DOHH2 (cell line): Measurements from ENCODE around the gene MRPL53.
A peak's percentile ranks its signal among the peaks of the same experiment; 100 is the strongest.

Experiments used
- EZH2phosphoT487 ChIP-seq: fragments of 200-600 bp; sonication (generic); IDR thresholded peaks from 2 replicates; pipeline ENCODE4 v1.6.1; 2017; ENCODE audit warnings: borderline replicate concordance, mild to moderate bottlenecking, antibody characterized with exemption, low read length, moderate library complexity, mixed read lengths
- TF ChIP-seq, protein P1 (sequence below): fragments of 200-600 bp; sonication (generic); IDR thresholded peaks from one replicate; pipeline ENCODE4 v1.5.1; 2014; ENCODE audit warnings: antibody characterized with exemption, mild to moderate bottlenecking, low read depth, low read length; ENCODE audit not compliant: poor library complexity, severe bottlenecking

DNA sequence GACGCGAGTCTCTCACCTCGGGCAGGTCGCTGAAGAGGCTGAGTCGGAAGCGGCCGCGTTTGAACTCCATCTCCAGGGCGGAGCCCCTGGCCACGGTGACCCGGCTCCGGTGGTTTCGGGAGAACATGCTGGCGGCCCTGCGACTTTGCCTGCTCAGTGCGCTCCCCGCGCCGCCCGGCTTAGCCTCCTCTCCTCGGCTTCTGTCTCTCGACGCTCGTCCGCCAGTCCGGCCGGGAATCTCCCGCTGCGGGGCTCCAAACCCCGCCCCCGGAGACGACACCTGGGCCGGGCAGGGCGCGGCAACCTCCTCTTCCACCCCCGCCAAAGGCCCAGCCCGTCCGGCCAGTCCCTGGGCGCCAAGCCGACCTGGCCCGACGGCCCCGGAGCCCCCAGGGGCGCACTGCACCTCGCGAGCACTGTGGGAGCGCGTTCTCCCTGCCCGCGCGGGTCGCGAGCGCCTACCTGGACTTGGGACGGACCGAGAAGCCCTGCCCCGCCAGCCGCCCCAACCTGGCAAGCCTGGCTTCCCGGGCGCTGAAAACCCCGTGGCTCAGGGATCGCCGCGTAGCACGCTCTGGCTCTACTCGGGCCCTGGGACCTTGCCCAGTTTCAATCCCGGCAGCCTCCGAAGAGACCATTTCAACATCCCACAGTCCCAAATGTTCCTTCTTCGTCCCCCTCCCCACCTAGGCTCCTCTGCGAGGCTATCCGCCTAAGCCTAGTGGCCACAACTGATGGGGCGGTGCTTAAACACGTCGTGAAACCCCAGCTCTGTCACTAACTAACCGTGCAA lies 30.6 kb downstream of the MRPL53 start, which contains the start of gene RTKN:
- TF ChIP-seq, protein P1, sequence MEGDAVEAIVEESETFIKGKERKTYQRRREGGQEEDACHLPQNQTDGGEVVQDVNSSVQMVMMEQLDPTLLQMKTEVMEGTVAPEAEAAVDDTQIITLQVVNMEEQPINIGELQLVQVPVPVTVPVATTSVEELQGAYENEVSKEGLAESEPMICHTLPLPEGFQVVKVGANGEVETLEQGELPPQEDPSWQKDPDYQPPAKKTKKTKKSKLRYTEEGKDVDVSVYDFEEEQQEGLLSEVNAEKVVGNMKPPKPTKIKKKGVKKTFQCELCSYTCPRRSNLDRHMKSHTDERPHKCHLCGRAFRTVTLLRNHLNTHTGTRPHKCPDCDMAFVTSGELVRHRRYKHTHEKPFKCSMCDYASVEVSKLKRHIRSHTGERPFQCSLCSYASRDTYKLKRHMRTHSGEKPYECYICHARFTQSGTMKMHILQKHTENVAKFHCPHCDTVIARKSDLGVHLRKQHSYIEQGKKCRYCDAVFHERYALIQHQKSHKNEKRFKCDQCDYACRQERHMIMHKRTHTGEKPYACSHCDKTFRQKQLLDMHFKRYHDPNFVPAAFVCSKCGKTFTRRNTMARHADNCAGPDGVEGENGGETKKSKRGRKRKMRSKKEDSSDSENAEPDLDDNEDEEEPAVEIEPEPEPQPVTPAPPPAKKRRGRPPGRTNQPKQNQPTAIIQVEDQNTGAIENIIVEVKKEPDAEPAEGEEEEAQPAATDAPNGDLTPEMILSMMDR, result no peak
- 0 out of 2 replicates have a peak, but pooled peaks have one; percentile 42 for TF ChIP-seq EZH2phosphoT487
